ENCODE results near the gene PPIL1. TPM values are rescaled to one million over a fixed set of nuclear protein-coding genes. Genes with fewer than 3 reads are reported as not detected.

PPIL1 gene
- total RNA-seq, 1 donor from 2014 or later = 35.1 TPM

DNA sequence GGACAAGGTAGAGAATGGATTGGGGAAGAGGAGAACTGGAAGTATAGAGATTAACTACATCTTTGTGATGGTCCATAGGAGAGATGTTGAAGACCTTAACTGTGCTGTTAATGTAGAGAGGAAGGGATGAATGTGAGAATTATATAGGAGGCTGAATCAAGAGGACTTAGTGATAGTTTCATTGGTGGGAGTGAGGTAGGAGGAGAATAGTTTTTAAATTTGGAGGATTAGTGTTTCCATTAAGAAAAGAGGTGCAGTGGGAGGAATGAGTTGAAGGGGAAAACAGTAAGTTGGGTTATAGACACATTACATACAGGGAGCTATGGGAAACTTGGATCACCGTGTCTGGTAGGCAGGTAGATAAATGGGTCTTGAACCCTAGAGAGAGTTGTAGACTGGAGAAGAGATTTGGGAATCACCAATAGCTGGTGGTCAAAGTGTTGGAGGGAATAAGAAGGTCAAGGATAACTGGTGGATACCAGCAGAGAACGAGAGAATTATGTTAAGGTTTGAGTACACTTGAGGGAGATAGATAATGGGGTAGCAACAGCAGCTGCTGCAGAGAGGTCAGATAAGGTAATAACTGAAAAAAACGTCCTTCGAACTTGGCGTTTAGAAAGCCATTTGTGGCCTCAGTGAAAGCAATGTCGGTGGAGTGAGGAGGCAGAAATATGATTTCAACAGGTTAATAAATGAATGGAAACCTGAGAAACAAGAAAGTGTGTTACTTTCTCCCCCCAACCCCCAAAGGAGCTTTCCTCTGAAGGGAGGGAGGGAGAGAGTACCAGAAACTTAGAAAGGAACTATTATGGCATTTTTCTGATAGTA is 14.3 kb upstream of the PPIL1 start:
- no peak for DNase-seq (ENCODE audit: low read depth, low spot score)

DNA sequence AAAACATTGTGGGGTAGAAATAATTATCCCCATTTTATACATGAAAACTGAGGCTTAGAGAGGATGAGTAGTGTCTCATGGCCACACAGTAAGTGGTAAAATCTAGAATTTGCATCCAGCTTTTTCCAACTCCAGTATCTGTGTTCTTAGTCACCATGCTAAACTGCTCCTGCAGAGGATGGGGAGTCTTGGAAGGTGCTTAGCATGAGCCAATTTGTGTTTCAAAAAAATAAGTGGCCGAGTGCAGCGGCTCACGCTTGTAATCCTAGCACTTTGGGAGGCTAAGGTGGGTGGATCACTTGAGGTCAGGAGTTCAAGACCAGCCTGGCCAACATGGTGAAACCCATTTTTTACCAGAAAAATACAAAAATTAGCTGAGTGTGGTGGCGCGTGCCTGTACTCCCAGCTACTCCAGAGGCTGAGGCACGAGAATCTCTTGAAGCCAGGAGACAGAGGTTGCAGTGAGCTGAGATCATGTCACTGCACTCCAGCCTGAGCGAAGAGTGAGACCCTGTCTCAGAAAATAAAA is 13.6 kb upstream of the PPIL1 start:
- DNase-seq (ENCODE audit: low read depth, low spot score) = no peak

DNA sequence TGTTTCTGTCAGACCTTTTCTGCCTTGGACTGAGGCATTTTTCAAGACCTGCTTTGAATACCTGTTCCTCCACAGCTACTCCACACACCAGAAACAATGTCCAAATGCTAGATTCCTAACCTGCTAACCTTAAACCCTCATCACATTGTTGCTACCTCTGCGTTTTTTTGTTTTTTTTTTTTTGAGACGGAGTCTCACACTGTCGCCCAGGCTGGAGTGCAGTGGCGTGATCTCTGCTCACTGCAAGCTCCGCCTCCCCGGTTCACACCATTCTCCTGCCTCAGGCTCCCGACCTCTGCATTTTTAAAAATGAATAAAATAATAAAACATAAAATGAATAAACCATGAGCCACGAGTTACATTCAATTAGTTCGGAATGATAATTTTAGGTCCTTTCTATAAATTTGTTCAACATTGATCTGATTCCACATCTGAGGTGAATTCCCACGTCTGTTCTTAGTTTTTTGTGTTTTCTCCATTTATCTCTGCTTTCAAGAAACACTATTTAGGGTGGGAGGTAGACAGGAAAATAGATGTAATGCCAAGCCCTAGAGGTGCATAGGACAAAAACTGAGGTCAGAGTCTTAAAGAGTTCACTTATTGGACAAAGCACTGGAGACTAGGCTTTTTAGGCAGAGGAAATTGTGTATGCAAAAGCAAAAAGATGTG is 12.5 kb upstream of the PPIL1 start:
- DNase-seq (ENCODE audit: low read depth, low spot score) = no peak

DNA sequence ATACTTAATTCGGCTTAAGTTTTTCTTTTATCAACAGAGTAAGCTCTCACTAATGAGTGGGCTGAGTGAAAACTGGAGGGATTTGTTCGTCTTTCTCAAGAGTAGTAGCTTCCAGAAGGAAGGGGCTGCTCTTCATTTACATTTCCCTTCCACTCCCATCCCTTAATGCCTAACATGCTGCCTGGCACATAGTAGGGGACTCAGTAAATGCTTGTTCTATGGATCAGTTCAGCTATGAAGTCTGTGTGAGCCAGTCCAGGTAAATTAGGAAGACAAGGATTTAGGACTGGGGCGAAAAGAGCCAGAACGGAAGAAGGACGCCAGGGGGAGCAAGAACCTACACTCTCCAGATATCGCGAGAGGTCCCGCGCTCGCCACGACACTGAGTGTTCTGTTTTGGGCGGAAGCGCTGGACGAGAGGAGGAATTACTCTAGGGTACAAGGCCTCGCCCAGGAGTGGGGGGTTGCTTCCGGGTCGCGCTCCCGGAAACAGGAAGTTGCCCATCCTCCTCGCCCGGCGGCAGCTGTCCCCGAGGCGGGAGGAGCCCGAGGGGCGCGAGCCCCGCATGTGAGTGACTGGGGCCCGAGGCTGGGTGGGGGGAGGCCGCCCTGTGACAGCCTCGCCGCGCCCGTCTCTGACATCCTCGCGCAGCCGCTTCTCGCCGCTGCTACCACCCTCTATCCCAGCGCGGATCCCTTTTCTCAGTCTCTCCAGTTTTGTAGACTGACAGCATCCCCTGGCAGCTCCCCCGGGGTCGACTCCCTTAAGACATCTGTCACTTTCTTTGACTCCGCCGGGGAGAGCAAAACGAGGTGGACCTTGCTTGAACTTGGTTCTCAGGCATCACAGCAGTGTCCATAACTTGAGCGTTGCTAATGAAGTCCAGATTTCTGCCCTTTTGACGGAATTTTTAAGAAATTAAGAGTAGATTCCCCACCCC is 11.1 kb upstream of the PPIL1 start, which contains the start of gene C6orf89:
C6orf89 (plus strand) TSS at position 492 of the 941 bp plus-strand sequence. CDS start 13,493 bp downstream, outside the sequence.
- peak; percentile 89 for DNase-seq (ENCODE audit: low read depth, low spot score)

DNA sequence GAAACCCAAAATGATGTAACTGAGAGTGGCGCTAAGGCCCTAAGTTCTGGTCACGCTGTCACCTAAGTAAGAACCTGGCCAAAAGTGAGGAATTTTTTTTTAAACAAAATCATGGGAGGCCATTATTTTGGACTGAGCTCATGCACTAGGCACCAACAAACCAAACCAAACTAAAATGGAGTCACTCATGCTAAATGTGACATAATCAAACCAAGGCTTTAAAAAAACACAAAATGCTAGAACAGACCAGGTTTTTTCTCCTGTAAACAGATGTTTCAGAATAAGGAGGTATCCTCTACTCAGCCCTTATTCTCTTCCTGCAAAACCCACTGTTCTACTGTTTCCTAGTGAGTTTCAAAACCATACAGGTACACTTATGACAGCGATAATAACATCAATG is 10.0 kb upstream of the PPIL1 start:
- no peak for DNase-seq (ENCODE audit: low read depth, low spot score)

DNA sequence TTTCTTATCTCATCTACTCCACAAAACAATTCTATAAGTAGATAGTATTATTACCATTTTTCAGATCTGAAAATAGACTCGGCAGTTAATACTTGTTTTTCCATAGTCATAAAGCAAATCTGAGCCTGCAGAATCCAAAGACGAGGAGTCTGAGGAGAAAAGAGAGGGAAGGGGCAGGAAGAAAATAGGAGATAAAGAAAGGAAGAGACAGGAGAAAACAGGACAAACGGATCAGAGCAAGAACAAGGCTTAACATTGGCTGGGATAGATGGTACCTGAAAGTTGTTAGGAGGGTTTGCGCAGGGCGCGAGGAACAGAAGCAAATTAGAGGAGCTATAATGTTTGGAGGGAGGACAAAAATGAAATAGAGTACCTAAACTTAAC is 639 bp upstream of the PPIL1 start:
- DNase-seq (ENCODE audit: low read depth, low spot score) = no peak

DNA sequence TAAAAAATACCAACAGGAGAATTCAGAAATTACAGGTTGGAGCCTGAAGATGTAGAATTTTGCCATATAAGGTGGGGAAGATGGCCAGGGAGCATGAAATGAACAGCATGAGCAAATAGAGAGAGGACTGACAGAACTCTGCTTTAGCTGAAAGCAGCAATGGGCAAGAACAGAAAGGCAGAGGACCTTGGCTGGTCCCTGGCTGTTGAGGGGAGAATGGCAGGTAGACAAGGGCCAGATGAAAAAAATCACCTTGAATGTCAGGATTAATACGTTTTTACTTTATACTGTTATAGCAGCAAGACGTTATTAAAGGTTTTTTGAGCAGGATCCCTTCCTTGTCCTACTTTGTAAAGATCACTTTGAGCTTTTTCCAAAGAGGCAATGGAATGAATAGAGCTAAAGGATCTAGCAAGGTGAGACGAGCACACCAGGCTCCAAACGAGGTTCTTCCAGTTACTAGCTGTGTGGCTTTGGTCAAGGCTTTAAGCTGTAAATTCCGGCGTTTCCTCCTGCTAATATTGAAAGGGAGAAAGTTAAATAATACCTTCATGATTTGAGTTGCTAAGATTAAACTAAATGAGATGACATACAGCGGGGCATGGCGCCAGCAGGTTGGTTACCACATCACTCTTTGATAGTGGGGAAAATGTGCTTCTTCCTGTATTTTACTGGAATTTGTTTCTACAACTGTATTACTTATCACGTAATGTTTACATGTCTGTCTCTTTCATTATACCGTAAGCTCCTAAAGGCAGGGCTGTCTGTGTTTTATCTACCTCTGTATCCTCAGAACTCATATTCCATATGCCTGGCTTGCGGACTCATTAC is 776 bp downstream of the PPIL1 start:
- DNase-seq (ENCODE audit: low read depth, low spot score) = no peak

DNA sequence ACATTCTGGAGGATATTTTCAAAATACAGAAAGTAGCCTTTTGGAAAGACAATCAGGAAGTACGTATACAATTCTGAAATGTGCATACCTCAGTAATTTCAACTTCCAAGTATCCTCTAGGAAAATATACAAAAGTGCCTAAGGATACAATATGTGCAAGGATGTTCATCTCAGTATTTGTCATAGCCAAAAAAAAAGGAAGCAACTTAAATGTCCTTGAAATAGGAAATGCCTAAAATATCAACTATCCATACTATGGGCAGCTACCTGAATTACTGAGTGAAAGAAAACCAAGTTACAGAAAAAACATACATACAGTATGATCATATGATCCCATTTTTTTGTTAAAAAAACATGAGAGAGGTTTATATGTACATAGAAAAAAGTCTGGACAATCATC is 1.5 kb downstream of the PPIL1 start:
- DNase-seq (ENCODE audit: low read depth, low spot score) = no peak

DNA sequence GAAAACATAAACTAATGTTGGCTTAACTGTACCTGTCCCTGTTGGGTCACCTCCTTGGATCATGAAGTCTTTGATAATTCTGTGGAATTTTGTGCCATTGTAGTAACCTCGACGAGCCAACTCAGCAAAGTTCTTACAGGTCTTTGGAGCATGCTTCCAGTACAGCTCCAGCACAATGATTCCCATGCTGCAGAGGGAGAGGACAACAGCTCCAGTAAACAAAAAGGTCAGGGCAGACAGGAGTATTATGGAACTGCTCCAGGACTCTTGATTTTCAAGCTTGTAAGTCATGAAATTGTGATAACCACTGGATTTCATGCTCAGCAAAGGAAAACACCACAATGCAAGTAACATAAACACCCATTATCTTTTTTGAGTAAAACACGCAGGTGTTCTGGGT is 2.9 kb downstream of the PPIL1 start:
- DNase-seq (ENCODE audit: low read depth, low spot score) = no peak

DNA sequence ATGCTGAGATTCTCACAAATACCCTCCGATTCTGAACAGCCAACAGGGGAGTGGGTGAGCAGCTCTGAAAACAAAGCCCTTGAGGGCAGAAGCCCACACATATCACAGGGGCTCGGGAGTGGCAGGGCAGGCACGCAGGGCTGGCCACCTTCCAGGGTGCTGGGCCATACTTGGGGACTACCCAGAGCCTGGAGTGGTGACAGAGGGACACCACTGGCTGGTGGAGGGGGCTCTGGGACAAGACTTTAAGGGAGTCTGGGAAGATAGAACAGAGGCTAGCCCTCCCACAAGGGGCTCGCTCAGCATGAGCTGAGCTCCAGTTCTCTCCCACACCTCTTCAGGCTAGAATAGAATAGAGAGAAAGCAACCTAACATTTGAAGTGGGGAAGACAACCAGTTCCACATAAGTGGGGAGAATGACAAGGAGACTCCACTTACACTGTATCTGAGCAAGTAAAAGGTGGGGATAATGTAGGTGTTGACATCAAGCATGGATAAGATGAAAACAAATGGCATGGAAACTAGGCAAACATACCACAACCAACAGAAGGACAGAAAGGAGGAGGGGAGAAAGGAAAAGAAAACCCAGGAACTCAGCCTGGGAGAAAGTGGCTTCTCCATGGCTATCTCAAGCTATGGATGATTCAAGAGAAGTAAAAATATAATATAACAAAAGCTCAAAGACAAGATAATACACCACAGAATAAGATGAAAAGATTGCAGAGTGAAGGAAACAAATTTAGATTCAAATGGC is 7.0 kb downstream of the PPIL1 start:
- DNase-seq (ENCODE audit: low read depth, low spot score) = no peak

DNA sequence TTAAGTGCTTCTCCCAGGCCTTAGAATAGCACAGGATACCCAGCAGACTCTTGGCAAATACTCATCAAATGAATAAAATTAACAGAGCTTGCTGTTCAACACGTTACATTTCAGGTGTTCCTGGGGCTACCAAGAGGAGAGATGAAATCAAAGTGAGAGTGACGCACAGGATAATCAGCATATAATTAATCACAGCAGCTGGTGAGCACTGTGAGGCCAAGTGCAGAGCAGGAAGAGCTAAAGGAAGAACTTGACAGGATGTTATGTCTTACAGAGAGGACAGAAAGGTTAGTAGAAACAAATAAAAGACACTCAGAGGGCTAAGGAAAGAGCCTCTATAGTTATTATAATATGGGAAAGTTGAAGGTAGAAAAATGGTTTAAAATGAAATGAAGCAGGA is 8.8 kb downstream of the PPIL1 start:
- DNase-seq (ENCODE audit: low read depth, low spot score) = no peak

DNA sequence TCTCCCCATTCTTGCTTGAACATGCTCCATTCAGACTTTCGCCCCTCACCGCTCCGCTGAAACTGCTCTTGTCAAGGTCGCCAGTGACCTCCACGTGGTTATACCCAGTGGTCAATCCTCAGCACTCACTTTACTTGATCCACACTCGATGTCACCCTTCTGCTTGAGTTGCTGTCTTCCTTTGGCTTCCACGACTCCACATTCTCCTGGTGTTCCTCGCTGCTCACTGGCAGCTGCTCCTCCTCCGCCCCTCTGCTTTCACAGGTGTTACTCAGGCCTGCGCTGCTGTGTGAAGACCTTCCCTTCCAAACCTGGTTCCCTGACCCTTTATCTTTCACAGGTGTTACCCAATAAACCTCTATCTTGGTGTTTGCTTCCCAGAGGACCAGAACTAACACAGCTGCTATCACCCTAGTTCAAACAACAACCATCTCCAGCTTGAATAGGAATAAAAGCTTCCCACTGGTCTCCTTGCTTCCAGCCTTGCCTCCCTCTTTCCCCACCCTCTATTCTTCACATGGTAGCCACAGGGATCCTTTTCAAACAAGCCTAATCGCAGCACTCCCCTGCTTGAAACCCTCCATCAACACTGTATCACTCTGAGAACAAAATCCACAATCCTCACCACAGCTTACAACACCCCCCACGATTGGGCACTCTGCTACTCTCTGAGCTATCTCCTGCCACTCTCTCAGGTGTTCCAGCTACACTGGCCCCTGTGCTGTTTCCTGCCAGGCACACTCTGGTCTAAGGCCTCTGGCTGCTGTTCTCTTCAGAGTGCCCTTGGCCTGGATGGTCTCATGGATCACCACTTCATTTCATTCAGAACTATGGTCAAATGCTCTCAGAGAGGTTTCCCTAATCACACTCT is 10.7 kb downstream of the PPIL1 start:
- no peak for DNase-seq (ENCODE audit: low read depth, low spot score)

DNA sequence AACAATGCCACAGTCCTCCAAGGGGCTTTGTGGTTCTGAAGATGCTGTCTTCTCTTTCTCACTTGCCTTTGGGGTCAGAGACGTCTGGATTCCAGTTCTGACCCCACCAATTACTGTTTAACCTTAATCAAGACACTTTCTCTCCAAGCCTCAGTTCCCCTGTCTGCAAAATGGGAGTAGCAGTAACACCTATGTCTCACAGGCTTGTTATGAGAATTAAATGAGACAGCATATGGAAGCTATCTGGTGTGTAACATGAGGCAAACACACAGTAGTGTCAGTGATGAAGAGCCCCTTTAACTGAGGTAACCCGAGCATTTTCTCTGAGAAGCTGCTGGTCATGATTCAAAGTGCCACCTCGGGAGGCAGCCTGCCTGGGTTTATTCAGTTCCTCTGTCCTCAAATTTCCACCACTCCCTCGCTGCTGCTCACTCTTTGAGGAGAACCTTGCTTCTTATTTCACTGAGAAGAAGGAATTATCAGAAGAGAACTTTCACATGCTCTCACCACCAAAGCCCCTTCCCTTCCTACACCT is 11.7 kb downstream of the PPIL1 start:
- DNase-seq (ENCODE audit: low read depth, low spot score) = no peak

DNA sequence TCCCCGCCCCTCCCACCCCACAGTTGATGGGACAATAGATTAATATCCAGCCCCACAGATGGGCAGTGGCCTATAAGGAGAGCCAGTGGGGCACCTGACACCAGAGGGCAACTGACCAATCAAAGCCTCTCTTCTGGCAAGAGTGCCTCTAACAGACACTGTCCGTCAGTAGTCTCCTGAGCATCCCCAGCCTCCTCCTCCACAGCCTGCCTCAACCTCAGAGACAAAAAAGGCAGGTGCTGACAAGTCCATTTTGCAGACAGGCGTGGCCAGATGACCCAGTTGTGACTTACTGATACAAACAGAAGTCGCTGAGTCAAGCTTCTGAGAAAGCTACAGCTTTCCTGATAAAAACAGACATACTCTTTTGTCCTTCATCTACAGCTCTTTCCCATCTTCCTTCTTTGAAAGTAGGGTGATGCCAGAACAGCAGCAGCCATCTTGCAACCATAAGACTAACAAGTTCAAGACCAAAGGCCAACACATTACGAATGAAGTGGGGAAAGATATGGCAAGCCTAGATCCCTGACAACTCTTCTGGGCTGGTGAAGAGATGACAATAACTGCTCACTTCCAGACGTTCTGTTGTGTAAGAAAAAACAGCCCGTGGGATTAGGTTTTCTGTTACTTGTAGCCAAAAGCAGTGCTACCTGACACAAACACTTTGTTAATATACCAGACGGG is 12.3 kb downstream of the PPIL1 start:
- DNase-seq (ENCODE audit: low read depth, low spot score) = no peak

DNA sequence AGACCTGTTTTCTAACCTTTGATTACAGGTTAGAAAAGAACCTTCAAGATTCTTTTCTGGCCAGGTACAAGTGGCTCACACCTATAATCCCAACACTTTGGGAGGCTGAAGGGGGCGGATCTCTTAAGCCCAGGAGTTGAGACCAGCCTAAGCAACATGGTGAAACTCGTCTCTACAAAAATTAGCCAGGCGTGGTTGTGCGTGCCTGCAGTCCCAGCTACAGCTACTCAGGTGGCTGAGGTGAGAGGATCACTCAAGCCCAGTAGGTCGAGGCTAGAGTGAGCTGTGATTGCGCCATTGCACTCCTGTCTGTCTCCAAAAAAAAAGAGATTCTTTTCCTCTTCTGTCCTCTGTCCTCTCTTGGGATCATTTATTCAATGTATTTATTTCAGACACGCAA is 14.5 kb downstream of the PPIL1 start:
- no peak for DNase-seq (ENCODE audit: low read depth, low spot score)

DNA sequence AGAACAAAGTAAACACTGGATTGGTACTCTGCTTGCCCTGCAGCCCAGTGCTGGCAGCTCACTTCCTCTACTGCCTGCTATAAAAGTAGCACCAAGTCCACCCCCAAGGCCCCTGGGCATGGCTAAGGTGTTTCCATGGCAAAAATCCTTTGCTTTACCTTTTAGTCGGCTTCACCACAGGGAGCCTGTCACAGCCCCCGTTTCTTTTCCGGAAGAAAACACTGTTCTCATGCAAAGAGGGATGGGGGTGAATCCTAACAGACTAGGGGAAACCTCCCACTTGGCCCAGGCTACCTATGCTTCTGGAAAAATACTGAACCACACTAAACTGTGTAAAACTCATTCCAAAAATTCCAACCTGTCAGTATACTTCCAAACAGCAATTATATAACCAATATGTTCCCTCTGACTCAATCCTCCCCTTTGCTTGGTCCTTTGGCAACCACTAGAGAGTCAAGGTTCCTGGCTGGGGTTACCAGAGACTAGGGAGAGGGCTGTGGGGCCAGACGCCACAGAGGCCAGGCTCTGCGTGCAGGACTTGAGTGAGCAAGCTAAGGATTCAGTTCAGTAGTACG is 16.1 kb downstream of the PPIL1 start:
- DNase-seq (ENCODE audit: low read depth, low spot score) = no peak

DNA sequence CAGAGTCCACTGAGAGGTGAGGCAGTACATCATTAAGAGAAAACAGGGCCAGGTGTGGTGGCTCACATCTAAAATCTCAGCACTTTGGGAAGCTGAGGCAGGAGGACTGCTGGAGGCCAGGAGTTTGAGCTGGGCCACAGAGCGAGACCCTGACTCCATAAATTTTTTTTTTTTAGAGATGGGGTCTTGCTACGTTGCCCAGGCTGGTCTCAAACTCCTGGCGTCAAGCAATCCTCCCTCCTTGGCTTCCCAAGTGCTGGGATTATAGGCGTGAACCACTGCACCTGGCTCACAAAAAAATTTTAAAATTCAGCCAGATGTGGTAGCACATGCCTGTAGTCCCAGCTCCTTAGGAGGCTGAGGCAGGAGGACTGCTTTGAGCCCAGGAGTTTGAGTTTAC is 17.3 kb downstream of the PPIL1 start:
- DNase-seq (ENCODE audit: low read depth, low spot score) = no peak

DNA sequence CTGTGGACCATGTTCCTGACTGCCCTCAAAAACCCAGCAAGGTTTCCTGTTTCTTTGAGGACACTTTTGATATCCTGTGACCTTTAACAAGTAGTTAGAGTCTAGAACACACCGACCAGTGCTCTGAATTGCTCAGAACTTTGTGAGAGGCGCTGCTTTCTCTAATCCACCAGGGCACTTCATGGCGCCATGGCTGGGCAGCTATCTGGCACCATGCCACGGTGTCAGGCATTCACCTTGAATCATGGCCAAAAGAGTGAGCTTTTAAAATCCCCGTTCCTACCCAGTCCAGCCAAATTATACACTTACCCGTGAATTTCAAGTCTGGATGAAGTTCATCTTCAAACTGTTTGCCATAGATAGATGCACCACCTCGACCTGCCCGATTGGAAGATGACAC is 18.3 kb downstream of the PPIL1 start:
- no peak for DNase-seq (ENCODE audit: low read depth, low spot score)

All from pulmonary artery endothelial cell (primary cell).